Placental epithelial cell (primary cell): ENCODE results near the gene GULP1. TPM values are rescaled to one million over a fixed set of nuclear protein-coding genes. Genes with fewer than 3 reads are reported as not detected.

Experiments used
- small RNA-seq: library from RNA; depleted of rRNA; stranded (forward); fragments of <200 nt; gene quantifications from one replicate; pipeline ENCODE3, GENCODE V24; 2012
- total RNA-seq: library from RNA; depleted of rRNA; stranded (reverse); fragments of >200 nt; gene quantifications from 2 replicates; pipeline ENCODE4 v1.2.3, GENCODE V29; 2012

GULP1 gene, protein sequence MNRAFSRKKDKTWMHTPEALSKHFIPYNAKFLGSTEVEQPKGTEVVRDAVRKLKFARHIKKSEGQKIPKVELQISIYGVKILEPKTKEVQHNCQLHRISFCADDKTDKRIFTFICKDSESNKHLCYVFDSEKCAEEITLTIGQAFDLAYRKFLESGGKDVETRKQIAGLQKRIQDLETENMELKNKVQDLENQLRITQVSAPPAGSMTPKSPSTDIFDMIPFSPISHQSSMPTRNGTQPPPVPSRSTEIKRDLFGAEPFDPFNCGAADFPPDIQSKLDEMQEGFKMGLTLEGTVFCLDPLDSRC
- 38.0 and 71.5 TPM in 2 replicates for total RNA-seq

DNA sequence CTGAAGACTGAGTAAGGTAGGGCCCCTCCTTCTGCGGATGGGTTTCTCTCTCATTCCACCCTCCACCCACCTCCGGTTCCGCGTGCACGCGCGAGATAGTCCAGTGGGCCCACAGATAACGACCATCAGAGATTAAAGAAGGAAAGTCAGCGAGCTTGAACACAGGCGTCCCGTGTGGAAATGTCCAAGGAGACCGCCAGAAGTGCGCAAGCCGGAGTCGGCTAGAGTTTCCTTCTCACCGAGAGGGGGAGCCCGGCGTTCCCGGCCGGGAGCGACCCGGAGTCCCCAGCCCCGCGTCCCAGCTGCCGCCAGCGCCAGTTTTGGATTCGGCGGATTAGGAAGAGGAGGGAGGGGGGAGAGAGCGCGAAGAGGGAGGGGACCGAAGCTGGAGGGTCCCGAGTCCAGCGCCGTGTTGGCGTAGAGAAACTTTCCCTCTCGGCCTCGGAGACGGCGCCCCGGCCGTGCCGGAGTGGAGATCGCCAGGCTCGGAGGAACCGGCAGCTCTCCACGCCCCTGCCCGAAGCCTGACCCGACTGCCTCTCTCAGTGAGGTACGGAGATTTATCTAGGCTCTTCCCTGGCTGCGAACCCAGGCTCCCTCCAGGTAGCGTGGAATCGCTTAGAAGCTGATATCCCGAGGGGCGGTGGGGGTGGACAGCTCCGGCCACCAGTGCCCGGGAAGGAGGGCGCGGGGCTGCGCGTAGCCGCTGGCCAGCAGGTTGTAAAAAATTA, at the start of gene GULP1:
GULP1 (plus strand) TSS at position 258 of the 731 bp plus-strand sequence. CDS start 185,829 bp downstream, outside the sequence.

Small RNAs within 50 kb of the gene (small RNA-seq; reads per million reads assigned to genes)
- gene MIR561 = 6.3 reads per million, percentile 93 among the genes with 10 or more reads in this experiment
- gene RNA5SP114 = 0.14 reads per million
